Fibroblast of lung (primary cell): ENCODE results near the gene DQX1.

Experiments used
- CTCF ChIP-seq, 2 donors: IDR thresholded peaks in 1 of 2; conservative IDR thresholded peaks in 1 of 2; 1 replicate in 1 of 2; 2 replicates in 1 of 2; pipeline ENCODE4 v1.5.1; 2011 to 2012; ENCODE audit warnings: low read length in 2 of 2, control low read depth in 1 of 2, inconsistent platforms in 1 of 2, low read depth in 1 of 2, mild to moderate bottlenecking in 1 of 2
- EZH2 ChIP-seq: IDR thresholded peaks from 2 replicates; pipeline ENCODE4 v1.5.1; 2012; ENCODE audit warnings: low read length, control low read depth, mild to moderate bottlenecking; ENCODE audit errors: missing control alignments

GRCh38 chr2:74573747-74574562, 47.9 kb upstream of the DQX1 start:
- TF ChIP-seq CTCF (conservative IDR thresholded peaks at IDR 0.05 in 1 of 2, IDR thresholded peaks at IDR 0.05 in 1 of 2; ENCODE audit: low read depth in 1 of 2, low read length in 2 of 2) (no peak), EZH2 (no peak)
